Kidney epithelial cell (primary cell): ENCODE results near the gene KCNMA1. TPM values are rescaled to one million over a fixed set of nuclear protein-coding genes. Genes with fewer than 3 reads are reported as not detected.

Experiments used
- DNase-seq: peaks from one replicate; pipeline ENCODE4 v3.0.0-alpha.2; 2010; ENCODE audit warnings: low read depth
- H3K27me3 ChIP-seq: 2 replicates; pipeline ENCODE4 v1.6.0; 2011; ENCODE audit warnings: low read length; ENCODE audit not compliant: control insufficient read depth, insufficient read depth
- H3K36me3 ChIP-seq: 2 replicates; pipeline ENCODE4 v1.5.1; 2011; ENCODE audit warnings: low read length; ENCODE audit not compliant: control insufficient read depth, insufficient read depth
- H3K4me3 ChIP-seq: 2 replicates; pipeline ENCODE4 v1.5.1; 2011; ENCODE audit warnings: low read depth, mild to moderate bottlenecking, control low read depth, low read length
- CTCF ChIP-seq: IDR thresholded peaks from 2 replicates; pipeline ENCODE4 v1.5.1; 2011; ENCODE audit warnings: mild to moderate bottlenecking, moderate library complexity, low read length, control low read depth, inconsistent platforms; ENCODE audit not compliant: insufficient read depth, poor library complexity, severe bottlenecking
- total RNA-seq: library from RNA; depleted of rRNA; stranded (reverse); fragments of >200 nt; gene quantifications from 2 replicates; pipeline ENCODE4 v1.2.3, GENCODE V29; 2015

Gene KCNMA1
- total RNA-seq, 1 donor from 2014 or later = 18.9 TPM

DNA sequence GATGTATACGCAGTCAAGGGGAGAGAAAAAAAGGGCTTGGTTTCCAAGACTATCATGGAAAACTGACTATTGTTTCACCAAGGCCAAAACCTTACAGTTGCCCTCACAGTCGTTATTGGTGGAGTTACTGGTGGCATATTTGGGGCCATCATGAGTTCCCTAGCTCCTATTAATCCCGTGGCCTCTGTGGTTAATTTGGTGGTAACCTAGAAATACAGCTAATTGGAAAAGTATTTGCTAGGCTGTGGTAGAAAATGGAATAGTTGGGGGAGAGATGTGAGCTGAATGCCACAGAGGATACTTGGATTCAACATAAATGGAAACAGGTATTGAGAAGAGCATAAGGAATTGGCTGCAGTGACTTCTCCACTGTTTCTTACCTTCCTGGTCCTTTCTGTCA is 450.7 kb downstream of the KCNMA1 start:
- no peak overlapping the region for H3K4me3 ChIP-seq
- H3K36me3 ChIP-seq = no peaks in the 10 kb centered on the region
- no peaks in the 10 kb centered on the region for H3K27me3 ChIP-seq
- TF ChIP-seq CTCF = no peak
- no peak for DNase-seq

- TF ChIP-seq CTCF = no peak
- Histone ChIP-seq H3K36me3 (no peaks in the 10 kb centered on the region), H3K4me3 (no peak overlapping the region), H3K27me3 (no peaks in the 10 kb centered on the region)
- no peak for DNase-seq
These were observed 451.9 kb downstream of the KCNMA1 start for GRCh38 chr10:77185696-77186095.

GRCh38 chr10:77182803-77183202 is 454.8 kb downstream of the KCNMA1 start:
- no peaks in the 10 kb centered on the region for H3K36me3 ChIP-seq
- H3K4me3 ChIP-seq = no peak overlapping the region
- TF ChIP-seq CTCF = no peak
- DNase-seq = no peak
- H3K27me3 ChIP-seq = no peaks in the 10 kb centered on the region

GRCh38 chr10:77180794-77181193 is 456.8 kb downstream of the KCNMA1 start:
- no peak for DNase-seq
- H3K36me3 ChIP-seq = no peaks in the 10 kb centered on the region
- no peaks in the 10 kb centered on the region for H3K27me3 ChIP-seq
- no peak for TF ChIP-seq CTCF
- no peak overlapping the region for H3K4me3 ChIP-seq

DNA sequence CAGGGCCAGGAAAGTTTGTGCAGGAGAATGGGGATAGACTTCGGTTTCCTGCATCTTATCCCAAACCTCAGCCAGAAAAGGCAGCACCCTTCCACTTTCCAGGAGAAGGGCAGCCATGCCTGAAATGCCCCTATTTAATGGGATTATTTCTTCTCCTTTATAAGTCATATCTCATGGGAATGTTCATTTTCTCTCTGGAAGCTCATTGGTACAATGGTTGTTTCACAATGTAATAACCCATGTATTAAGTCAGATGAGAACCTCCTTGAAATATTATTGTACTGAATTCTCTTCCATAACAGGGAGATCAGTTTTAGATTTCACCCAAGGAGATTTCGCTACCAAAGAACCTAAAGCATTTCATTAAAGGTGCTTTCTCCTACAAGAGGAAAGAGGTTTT is 457.5 kb downstream of the KCNMA1 start:
- no peak for DNase-seq
- Histone ChIP-seq H3K36me3 (no peaks in the 10 kb centered on the region), H3K27me3 (no peaks in the 10 kb centered on the region), H3K4me3 (no peak overlapping the region)
- TF ChIP-seq CTCF = no peak

DNA sequence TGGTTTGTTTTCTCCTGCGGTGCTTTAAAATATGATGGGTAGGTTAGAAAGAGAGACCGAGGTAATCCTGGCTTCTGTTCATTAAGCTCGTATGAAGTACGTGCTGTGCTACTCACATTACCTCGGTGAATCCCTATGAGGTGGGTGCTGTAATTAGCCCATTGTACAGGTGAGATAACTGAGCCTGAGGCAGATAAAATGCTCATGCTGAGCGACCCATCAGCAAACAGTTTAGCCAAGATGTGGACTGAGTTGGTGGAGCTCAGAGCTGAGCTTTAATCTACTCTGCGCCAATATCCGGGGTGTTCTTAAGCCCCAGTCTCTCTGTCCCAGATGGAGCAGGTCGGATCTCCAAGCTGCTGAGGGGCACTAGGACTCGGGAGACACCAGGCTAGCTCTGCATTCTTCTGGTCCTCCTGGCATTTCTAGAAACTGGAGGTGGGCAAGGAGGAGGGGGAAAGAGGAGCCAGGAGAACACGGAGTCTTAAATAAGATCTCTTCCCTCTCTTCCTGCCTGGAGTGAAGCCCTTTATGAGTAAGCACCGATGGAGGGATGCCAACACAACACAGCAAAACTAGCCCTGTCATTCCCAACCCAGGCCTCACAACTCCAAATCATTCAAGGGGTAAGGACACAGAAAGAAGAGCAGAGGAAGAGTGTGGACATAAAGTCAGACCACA is 458.5 kb downstream of the KCNMA1 start:
- Histone ChIP-seq H3K4me3 (no peak overlapping the region), H3K36me3 (no peaks in the 10 kb centered on the region), H3K27me3 (no peaks in the 10 kb centered on the region)
- TF ChIP-seq CTCF = no peak
- DNase-seq = peak; percentile 75
